Ishikawa (cell line): ENCODE results near the gene RTN4R.
A peak's percentile ranks its signal among the peaks of the same experiment; 100 is the strongest.

Source experiments
- CEBPB ChIP-seq: IDR thresholded peaks from 2 replicates; pipeline ENCODE4 v1.6.1; 2012
- CREB1 ChIP-seq: IDR thresholded peaks from 2 replicates; pipeline ENCODE4 v1.6.1; 2012; ENCODE audit warnings: low read depth
- EGR1 ChIP-seq: IDR thresholded peaks from 2 replicates; pipeline ENCODE4 v1.6.1; 2012
- EP300 ChIP-seq: IDR thresholded peaks from 2 replicates; pipeline ENCODE4 v1.6.1; 2012; ENCODE audit warnings: borderline replicate concordance
- FOXM1 ChIP-seq: IDR thresholded peaks from 2 replicates; pipeline ENCODE4 v1.6.1; 2012; ENCODE audit warnings: low read depth, borderline replicate concordance
- MAX ChIP-seq: IDR thresholded peaks from 2 replicates; pipeline ENCODE4 v1.6.1; 2012
- NFIC ChIP-seq: IDR thresholded peaks from 2 replicates; pipeline ENCODE4 v1.6.1; 2012
- RAD21 ChIP-seq: IDR thresholded peaks from 2 replicates; pipeline ENCODE4 v1.6.1; 2012; ENCODE audit warnings: low read depth
- REST ChIP-seq: IDR thresholded peaks from 2 replicates; pipeline ENCODE4 v1.6.1; 2012; ENCODE audit warnings: low read depth, mild to moderate bottlenecking
- TAF1 ChIP-seq: IDR thresholded peaks from 2 replicates; pipeline ENCODE4 v1.6.1; 2012; ENCODE audit warnings: low read depth, mild to moderate bottlenecking
- TEAD4 ChIP-seq: IDR thresholded peaks from 2 replicates; pipeline ENCODE4 v1.6.1; 2012
- USF1 ChIP-seq: IDR thresholded peaks from 2 replicates; pipeline ENCODE4 v1.6.1; 2012
- ZBTB7A ChIP-seq: IDR thresholded peaks from 2 replicates; pipeline ENCODE4 v1.6.1; 2012; ENCODE audit warnings: low read depth

Gene RTN4R

GRCh38 chr22:20243537-20244249 lies 24.4 kb downstream of the RTN4R start:
- TF ChIP-seq NFIC (peak; percentile 51; the same call in 1 of the 2 replicates), EGR1 (peak; percentile 41; the same call in 1 of the 2 replicates), USF1 (no peak)

GRCh38 chr22:20243176-20243536 lies 25.0 kb downstream of the RTN4R start:
- no peak for TF ChIP-seq MAX
- TF ChIP-seq TAF1, result no peak
- TF ChIP-seq CEBPB, result no peak
- TF ChIP-seq USF1, result no peak

- TF ChIP-seq RAD21, result no peak
- TF ChIP-seq ZBTB7A, result 0 out of 2 replicates have a peak, but pooled peaks have one; percentile 15
- no peak for TF ChIP-seq NFIC
- no peak for TF ChIP-seq REST
- no peak for TF ChIP-seq CREB1
- no peak for TF ChIP-seq TEAD4
- no peak; the same call in 1 of the 2 replicates for TF ChIP-seq MAX
These were observed 25.5 kb downstream of the RTN4R start for GRCh38 chr22:20242393-20243175.

GRCh38 chr22:20241579-20242392 lies 26.3 kb downstream of the RTN4R start:
- TF ChIP-seq NFIC, result peak; percentile 33; the same call in 1 of the 2 replicates
- TF ChIP-seq REST, result no peak
- no peak for TF ChIP-seq TEAD4
- no peak for TF ChIP-seq USF1
- no peak; the same call in 1 of the 2 replicates for TF ChIP-seq EP300
- no peak for TF ChIP-seq FOXM1
- TF ChIP-seq ZBTB7A, result 0 out of 2 replicates have a peak, but pooled peaks have one; percentile 31
- TF ChIP-seq TAF1, result no peak

- no peak for TF ChIP-seq EP300
- no peak for TF ChIP-seq TEAD4
- TF ChIP-seq USF1, result no peak
- no peak for TF ChIP-seq TAF1
- no peak for TF ChIP-seq FOXM1
- TF ChIP-seq EGR1, result no peak
- no peak for TF ChIP-seq ZBTB7A
- TF ChIP-seq MAX, result no peak
- TF ChIP-seq CEBPB, result no peak
- no peak for TF ChIP-seq RAD21
- no peak for TF ChIP-seq NFIC
These were observed 27.2 kb downstream of the RTN4R start for GRCh38 chr22:20240900-20241299.
